HEK293T (cell line): Measurements from ENCODE around the gene SCYL1.
"Not testable (repeated sequence)": the region's sequence is repeated elsewhere in the genome, so short reads cannot be mapped to it uniquely, and the experiment has no call there.

ENCODE experiments used
- NFRKB ChIP-seq: fragments of 450-650 bp; IDR thresholded peaks from 2 replicates; pipeline ENCODE4 v1.6.1; 2016; ENCODE audit warnings: mild to moderate bottlenecking, moderate library complexity
- SP1 ChIP-seq: fragments of 450-650 bp; IDR thresholded peaks from 2 replicates; pipeline ENCODE4 v1.6.1; 2017

DNA sequence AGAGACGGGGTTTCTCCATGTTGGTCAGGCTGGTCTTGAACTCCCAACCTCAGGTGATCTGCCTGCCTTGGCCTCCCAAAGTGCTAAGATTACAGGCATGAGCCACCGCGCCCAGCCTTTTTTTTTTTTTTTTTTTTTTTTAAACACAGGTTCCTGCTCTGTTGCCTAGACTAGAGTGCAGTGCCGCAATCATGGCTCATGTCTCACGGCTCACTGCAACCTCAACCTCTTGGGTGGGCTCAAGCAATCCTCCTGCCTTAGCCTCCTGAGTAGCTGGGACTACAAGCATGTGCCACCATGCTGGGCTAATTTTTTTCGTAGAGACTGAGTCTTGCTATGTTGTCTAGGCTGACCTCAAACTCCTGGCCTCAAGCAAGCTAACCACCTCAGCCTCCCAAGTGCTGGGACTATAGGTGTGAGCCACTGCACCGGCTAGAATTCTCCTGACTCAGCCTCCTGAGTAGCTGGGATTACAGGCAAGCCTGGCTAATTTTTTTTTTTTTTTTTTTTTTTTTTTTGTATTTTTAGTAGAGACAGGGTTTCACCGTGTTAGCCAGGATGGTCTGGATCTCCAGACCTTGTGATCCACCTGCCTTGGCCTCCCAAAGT, 5.8 kb upstream of the SCYL1 start:
- TF ChIP-seq NFRKB, SP1: not testable (repeated sequence)
